Adipose tissue (tissue), 3 donors: Measurements from ENCODE around the gene SPDYE2. TPM values are rescaled to one million over a fixed set of nuclear protein-coding genes. Genes with fewer than 3 reads are reported as not detected.
"Not testable (repeated sequence)": the region's sequence is repeated elsewhere in the genome, so short reads cannot be mapped to it uniquely, and the experiment has no call there.

ENCODE experiments used
- H3K27ac ChIP-seq: one replicate; pipeline ENCODE4 v1.5.1; 2013; ENCODE audit warnings: low read depth, low read length
- WGBS, 3 donors: extraction: QIAGEN DNeasy Blood & Tissue Kit; methylation state at CpG; one replicate each; pipeline ENCODE4 v1.1.7; 2013; 5-methylcytosine and 5-hydroxymethylcytosine counted together
- polyA plus RNA-seq, 3 donors: library from polyadenylated mRNA; stranded (reverse); fragments of 200-250 nt; gene quantifications; one replicate each; pipeline ENCODE4 v1.2.3, GENCODE V29; 2013
- donor health status: healthy with polysubstance abuse.
- donor health status: Bipolar disorder and iron deficiency.
- donor health status: healthy.

SPDYE2 gene
- polyA plus RNA-seq, 3 donors: 0.03 TPM; not detected in 2

DNA sequence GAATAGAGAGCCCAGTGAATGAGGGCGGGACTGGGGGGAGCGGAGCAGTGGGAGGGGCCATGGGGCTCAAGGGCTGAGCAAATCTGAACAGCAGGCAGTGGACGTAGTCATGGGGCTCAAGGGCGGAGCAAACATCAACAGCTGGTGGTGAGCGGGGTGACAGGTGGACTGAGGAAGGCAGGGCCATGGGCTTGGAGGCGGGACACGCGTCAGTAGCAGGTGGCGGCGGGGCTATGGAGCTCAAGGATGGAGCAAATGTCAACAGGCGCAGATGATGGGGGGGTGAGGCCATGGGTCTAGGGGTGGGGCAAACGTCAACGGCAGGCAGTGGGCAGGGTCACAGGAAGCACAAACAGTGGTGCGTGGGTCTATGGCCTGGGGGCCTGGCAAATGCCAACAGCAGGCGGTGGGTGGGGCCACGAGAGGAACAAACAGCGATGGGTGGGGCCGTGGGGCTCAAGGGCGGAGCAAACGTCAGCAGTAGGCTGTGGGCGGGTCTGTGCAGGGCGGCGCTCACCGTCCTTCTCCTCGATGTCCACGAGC, 41.5 kb downstream of the SPDYE2 start:
- not testable (repeated sequence) for H3K27ac ChIP-seq
- 3 to 34% (median 28%) methylated on average over 6 of the region's 26 CpGs for WGBS, 3 donors

GRCh38 chr7:102593637-102594334, 42.8 kb downstream of the SPDYE2 start:
- no CpG with 5 or more reads among the region's 68 CpGs for WGBS, 3 donors
- H3K27ac ChIP-seq: not testable (repeated sequence)

GRCh38 chr7:102596036-102596435, 45.0 kb downstream of the SPDYE2 start:
- 63 to 72% (median 68%) methylated on average over 4 of the region's 10 CpGs for WGBS, 3 donors
- not testable (repeated sequence) for H3K27ac ChIP-seq

DNA sequence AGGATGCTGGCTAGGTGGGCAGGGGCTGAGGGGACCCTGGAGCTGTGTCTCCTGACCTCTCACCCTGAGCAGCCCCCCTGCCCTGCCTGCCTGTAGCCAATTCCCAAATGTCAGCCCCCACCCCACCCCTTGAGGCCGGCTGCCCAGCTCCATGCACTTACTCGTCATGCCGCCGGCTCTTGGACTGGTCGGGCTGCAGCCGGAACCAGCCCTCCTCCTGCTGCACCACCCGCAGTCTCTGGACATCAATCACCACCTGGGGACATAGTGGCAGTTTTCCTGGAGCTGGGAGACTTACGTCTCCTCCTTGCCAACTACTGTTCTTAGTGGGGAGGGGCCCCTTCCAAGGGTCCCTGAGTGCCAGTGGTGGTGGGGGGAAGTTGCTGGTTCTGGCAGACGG, 48.7 kb downstream of the SPDYE2 start:
- no CpG with 5 or more reads among the region's 9 CpGs for WGBS, 3 donors
- not testable (repeated sequence) for H3K27ac ChIP-seq

DNA sequence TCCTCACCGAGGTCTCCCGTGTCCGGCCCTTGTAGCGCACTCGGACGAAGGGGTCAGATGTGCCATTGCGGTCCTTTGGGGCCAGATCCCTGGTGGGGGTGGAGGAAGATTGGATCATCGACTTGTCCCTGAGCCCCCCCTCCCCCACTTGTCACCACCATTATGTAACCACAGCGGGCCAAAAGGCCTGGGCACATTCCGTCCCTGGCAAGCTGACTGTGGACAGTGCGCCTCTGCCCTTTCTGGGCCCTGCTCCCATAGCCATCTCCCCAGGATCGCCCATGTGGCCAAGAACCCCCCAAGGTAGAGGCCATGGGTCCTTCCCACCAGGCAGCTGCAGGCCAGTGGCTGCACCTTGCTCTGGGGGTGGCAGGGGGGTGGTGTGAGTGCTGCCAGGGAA, 51.3 kb downstream of the SPDYE2 start:
- H3K27ac ChIP-seq: not testable (repeated sequence)
- WGBS, 3 donors: no CpG with 5 or more reads among the region's 12 CpGs

DNA sequence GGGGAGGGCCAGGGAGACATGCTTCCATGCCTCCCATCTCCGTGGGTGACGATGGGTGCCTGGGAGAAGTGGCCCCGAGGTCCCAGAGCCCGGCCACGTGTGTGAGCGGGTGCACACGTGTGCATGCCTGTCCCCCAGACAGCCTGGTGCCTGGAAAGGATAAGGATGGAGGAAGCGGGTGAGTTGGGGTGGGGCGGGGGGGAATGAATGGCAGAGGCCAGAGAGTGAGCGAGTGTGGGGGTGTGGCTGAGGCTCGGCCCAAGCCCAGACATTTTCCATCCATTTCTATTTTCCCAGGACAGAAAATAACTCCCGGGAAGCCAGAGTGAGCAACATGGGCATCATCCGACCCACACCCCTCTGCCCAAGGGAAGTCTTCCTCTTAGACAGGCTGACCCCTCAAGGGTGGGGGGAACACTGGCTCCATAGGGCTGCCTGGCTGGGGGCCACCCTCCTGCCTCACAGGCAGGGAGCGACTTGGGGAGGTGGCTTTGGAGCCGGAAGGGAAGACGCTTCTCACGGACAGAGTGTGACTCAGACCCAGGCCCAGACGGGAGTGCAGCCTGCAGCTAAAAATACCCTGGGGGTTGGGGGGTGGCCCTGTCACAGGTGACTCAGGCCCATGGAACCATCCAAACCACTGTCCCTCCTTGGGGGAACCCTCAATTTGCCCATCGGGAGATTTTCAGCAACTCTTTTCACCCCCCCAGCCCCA, 53.6 kb downstream of the SPDYE2 start:
- 29 to 50% methylated on average over 4 of the region's 19 CpGs; no CpG with 5 or more reads in 1 of the 3 donors for WGBS, 3 donors
- H3K27ac ChIP-seq: not testable (repeated sequence)

- not testable (repeated sequence) for H3K27ac ChIP-seq
- WGBS, 3 donors: no CpG with 5 or more reads among the region's 5 CpGs
These were observed 55.8 kb downstream of the SPDYE2 start for GRCh38 chr7:102606848-102607247.

- WGBS, 3 donors: 75 to 87% (median 85%) methylated on average over 4 to 5 of the region's 10 CpGs
- H3K27ac ChIP-seq: not testable (repeated sequence)
These were observed 58.7 kb downstream of the SPDYE2 start for GRCh38 chr7:102609734-102610133.

DNA sequence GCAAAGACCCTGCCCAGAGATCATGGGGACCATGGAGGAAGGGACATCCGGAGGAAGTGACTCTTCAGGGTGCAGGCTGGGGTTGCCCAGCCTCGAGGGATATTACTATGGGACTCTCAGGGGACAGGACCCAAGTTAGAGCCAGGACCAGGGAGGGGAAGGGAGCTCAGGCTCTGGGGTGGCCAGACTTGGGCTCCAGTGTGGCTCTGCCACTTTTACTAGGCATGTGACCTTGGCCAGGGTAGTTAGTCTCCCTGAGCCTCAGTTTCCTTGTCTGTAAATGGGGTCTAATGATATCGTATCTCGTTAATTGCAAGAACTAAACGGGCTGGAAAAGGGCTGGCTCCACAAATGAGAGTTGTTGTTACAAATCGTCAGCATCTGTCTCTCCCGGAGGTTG, 59.4 kb downstream of the SPDYE2 start:
- no CpG with 5 or more reads among the region's 7 CpGs for WGBS, 3 donors
- not testable (repeated sequence) for H3K27ac ChIP-seq

DNA sequence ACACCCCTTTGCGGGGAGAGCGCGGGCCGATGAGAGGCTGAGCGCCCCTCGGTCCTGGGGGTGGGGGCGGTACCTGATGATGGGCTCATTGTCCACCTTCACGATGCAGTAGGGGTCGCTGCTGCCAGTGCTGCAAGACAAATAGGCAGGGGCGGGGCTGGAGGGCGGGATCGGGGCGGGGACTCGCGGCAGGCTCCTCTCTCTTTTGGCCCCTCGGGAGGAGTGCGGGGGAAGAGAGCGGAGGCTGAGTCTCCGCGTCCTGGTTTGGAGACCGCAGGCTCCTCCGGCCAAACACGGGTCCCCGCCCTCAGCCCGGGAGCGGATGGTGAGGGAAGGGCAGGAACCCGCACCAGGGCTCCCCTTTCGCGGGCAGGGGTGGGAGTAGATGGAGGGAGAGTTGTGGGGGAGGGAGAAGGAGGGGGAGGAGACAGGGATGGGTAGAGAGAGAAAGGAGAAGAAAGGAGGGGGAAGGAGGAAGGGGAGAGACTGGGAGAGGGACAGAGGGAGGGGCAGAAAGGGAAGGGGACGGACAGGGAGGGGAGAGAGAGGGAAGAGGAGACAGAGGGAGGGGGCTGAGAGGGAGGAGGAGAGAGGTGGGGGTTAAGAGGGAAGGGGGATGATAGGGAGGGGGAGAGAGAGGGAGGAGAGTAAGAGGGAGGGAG, 60.1 kb downstream of the SPDYE2 start:
- WGBS, 3 donors: no CpG with 5 or more reads among the region's 30 CpGs
- H3K27ac ChIP-seq: not testable (repeated sequence)

GRCh38 chr7:102611675-102612325, 60.8 kb downstream of the SPDYE2 start:
- H3K27ac ChIP-seq: not testable (repeated sequence)
- 11 to 26% (median 22%) methylated on average over 7 of the region's 10 CpGs for WGBS, 3 donors

Other genes starting within 250 kb of the SPDYE2 start
- under 1 TPM in 1 of 3 donors, not detected in 2; 0.16 TPM for gene SPDYE6, start 194.8 kb upstream of the SPDYE2 start, polyA plus RNA-seq
- 10 to 100 TPM; 13.3 to 18.3 (median 16.3) TPM for gene PRKRIP1, start 154.9 kb upstream of the SPDYE2 start, polyA plus RNA-seq
- 10 to 100 TPM in 2 of 3 donors, 1 to 10 TPM in 1; 5.4 to 17.8 (median 11.6) TPM for gene ORAI2, start 117.7 kb upstream of the SPDYE2 start, polyA plus RNA-seq
- gene ALKBH4, start 86.4 kb upstream of the SPDYE2 start, polyA plus RNA-seq: 1 to 10 TPM; 4.5 to 6.8 (median 5.7) TPM
- gene LRWD1, start 86.2 kb upstream of the SPDYE2 start, polyA plus RNA-seq: 10 to 100 TPM in 2 of 3 donors, 1 to 10 TPM in 1; 7.6 to 15.1 (median 10.4) TPM
- gene POLR2J, start 72.3 kb upstream of the SPDYE2 start, polyA plus RNA-seq: 10 to 100 TPM; 41.1 to 95.5 (median 82.3) TPM
- 10 to 100 TPM in 2 of 3 donors, 1 to 10 TPM in 1; 9.7 to 17.1 (median 12.6) TPM for gene RASA4B, start 33.4 kb upstream of the SPDYE2 start, polyA plus RNA-seq
- 1 to 10 TPM; 3.6 to 9.8 (median 6.8) TPM for gene UPK3BL2, start 7.5 kb upstream of the SPDYE2 start, polyA plus RNA-seq
- gene POLR2J3, start 21.4 kb downstream of the SPDYE2 start, polyA plus RNA-seq: 10 to 100 TPM; 33.7 to 84.8 (median 77.0) TPM
- gene RASA4, start 65.5 kb downstream of the SPDYE2 start, polyA plus RNA-seq: 10 to 100 TPM; 15.1 to 37.6 (median 35.2) TPM
- 10 to 100 TPM; 14.3 to 47.2 (median 33.4) TPM for gene UPK3BL1, start 91.6 kb downstream of the SPDYE2 start, polyA plus RNA-seq
- not detected for gene SPDYE2B, start 99.1 kb downstream of the SPDYE2 start, polyA plus RNA-seq
- 1 to 10 TPM; 1.1 to 2.6 (median 1.6) TPM for gene POLR2J2, start 120.4 kb downstream of the SPDYE2 start, polyA plus RNA-seq
- gene FAM185A, start 197.8 kb downstream of the SPDYE2 start, polyA plus RNA-seq: 1 to 10 TPM; 2.8 to 4.3 (median 3.7) TPM